GM12878 (cell line): Measurements from ENCODE around the gene LMNTD2. TPM values are rescaled to one million over a fixed set of nuclear protein-coding genes. Genes with fewer than 3 reads are reported as not detected.

Experiments
- ATAC-seq: fragments of 200-7000 bp; cut with Tn5 transposase; 3 replicates; pipeline ENCODE4 v1.9.1; 2020; ENCODE audit warnings: mild to moderate bottlenecking, moderate library complexity
- BruUV-seq: library from RNA; stranded (reverse); fragments of 400-500 nt; replicated peaks from 2 replicates; lab custom pipeline; 2021; lab: Mats Ljungman, UMichigan
- CTCF ChIA-PET: fragments of 300-600 bp; sonication (Branson Sonifier 250); formaldehyde crosslinking; extraction: SDS; loops from one replicate; lab custom pipeline; 2021; ENCODE audit warnings: inconsistent platforms; lab: Yijun Ruan, JAX
- POLR2A ChIA-PET: fragments of 350-600 bp; formaldehyde crosslinking; extraction: SDS; loops from one replicate; lab custom pipeline; 2021; ENCODE audit warnings: inconsistent platforms; lab: Charles Lee
- RAD21 ChIA-PET: fragments of 300-600 bp; sonication (Branson Sonifier 250); formaldehyde crosslinking; loops from one replicate; lab custom pipeline; 2023; ENCODE audit warnings: antibody characterized with exemption; ENCODE audit not compliant: unreplicated experiment; lab: Charles Lee
- SMC1A ChIA-PET: fragments of 300-600 bp; sonication (Branson Sonifier 250); formaldehyde crosslinking; loops from one replicate; lab custom pipeline; 2023; ENCODE audit not compliant: unreplicated experiment, uncharacterized antibody; lab: Charles Lee
- DNase-seq: peaks from one replicate; pipeline ENCODE4 v3.0.0-alpha.2; 2011; ENCODE audit warnings: low read depth, low spot score
- FAIRE-seq: peaks from 3 replicates; lab custom pipeline; 2011; peaks lifted over from hg19 to GRCh38; lab: Jason Lieb, UNC
- H2AFZ ChIP-seq: 2 replicates; pipeline ENCODE4 v1.6.0; 2011; ENCODE audit warnings: low read depth, low read length, control low read depth; ENCODE audit not compliant: control insufficient read depth
- H3K27ac ChIP-seq: 2 replicates; pipeline ENCODE4 v1.5.1; 2011; ENCODE audit warnings: control low read depth; ENCODE audit not compliant: control insufficient read depth, insufficient read depth
- H3K27me3 ChIP-seq, 2 experiments: replicated peaks in 1 of 2; 2 replicates each; pipeline versions ENCODE4 v1.6.0 to v1.6.1; 2011; ENCODE audit warnings: low read length in 1 of 2; ENCODE audit not compliant: control insufficient read depth in 2 of 2, insufficient read depth in 2 of 2
- H3K36me3 ChIP-seq, 2 experiments: 2 replicates each; pipeline ENCODE4 v1.5.1; 2011; ENCODE audit warnings: low read length in 1 of 2; ENCODE audit not compliant: control insufficient read depth in 2 of 2, insufficient read depth in 2 of 2
- H3K4me1 ChIP-seq: 2 replicates; pipeline ENCODE4 v1.6.1; 2011; ENCODE audit warnings: mild to moderate bottlenecking, low read length, moderate library complexity, mixed read lengths; ENCODE audit not compliant: control insufficient read depth, insufficient read depth
- H3K4me2 ChIP-seq: 2 replicates; pipeline ENCODE4 v1.6.0; 2011; ENCODE audit warnings: control low read depth; ENCODE audit not compliant: control insufficient read depth, insufficient read depth
- H3K4me3 ChIP-seq: fragments of 200-600 bp; sonication (generic); 2 replicates; pipeline ENCODE4 v1.5.1; 2016
- H3K79me2 ChIP-seq: 2 replicates; pipeline ENCODE4 v1.6.0; 2011; ENCODE audit warnings: low read length; ENCODE audit not compliant: control insufficient read depth, insufficient read depth
- H3K9ac ChIP-seq: 2 replicates; pipeline ENCODE4 v1.8.0; 2011; ENCODE audit warnings: low read length, control low read depth, mixed read lengths; ENCODE audit not compliant: control insufficient read depth, insufficient read depth
- H3K9me3 ChIP-seq: replicated peaks from 3 replicates; pipeline ENCODE4 v1.5.1; 2011; ENCODE audit warnings: mild to moderate bottlenecking, low read length; ENCODE audit not compliant: control insufficient read depth, insufficient read depth
- H4K20me1 ChIP-seq: 2 replicates; pipeline ENCODE4 v1.6.0; 2011; ENCODE audit not compliant: control insufficient read depth, insufficient read depth
- ATF2 ChIP-seq: IDR thresholded peaks from 2 replicates; pipeline ENCODE4 v1.6.1; 2012; ENCODE audit warnings: low read length, inconsistent platforms
- JUNB ChIP-seq: IDR thresholded peaks from 2 replicates; pipeline ENCODE4 v1.6.1; 2016; ENCODE audit warnings: antibody characterized with exemption, mild to moderate bottlenecking
- LARP7 ChIP-seq: fragments of 450-650 bp; IDR thresholded peaks from 2 replicates; pipeline ENCODE4 v1.6.1; 2017; ENCODE audit warnings: mild to moderate bottlenecking
- MEF2A ChIP-seq: IDR thresholded peaks from 2 replicates; pipeline ENCODE4 v1.6.1; 2011; ENCODE audit warnings: low read depth, mild to moderate bottlenecking, low read length, moderate library complexity; ENCODE audit not compliant: insufficient read depth
- NFXL1 ChIP-seq: fragments of 450-650 bp; IDR thresholded peaks from 2 replicates; pipeline ENCODE4 v1.6.1; 2017; ENCODE audit warnings: antibody characterized with exemption, mild to moderate bottlenecking, borderline replicate concordance
- NR2C2 ChIP-seq: IDR thresholded peaks from 2 replicates; pipeline ENCODE4 v1.6.1; 2011; ENCODE audit warnings: borderline replicate concordance, low read depth; ENCODE audit not compliant: control insufficient read depth, insufficient read length
- SMAD1 ChIP-seq: fragments of 450-650 bp; IDR thresholded peaks from 2 replicates; pipeline ENCODE4 v1.6.1; 2018; ENCODE audit warnings: mild to moderate bottlenecking, low read depth; ENCODE audit not compliant: partially characterized antibody
- SRF ChIP-seq, 2 experiments: IDR thresholded peaks; 2 replicates each; pipeline ENCODE4 v1.6.1; 2011; ENCODE audit warnings: low read depth in 2 of 2, low read length in 2 of 2, mild to moderate bottlenecking in 1 of 2, moderate library complexity in 1 of 2
- TAF1 ChIP-seq: IDR thresholded peaks from 2 replicates; pipeline ENCODE4 v1.6.1; 2011; ENCODE audit warnings: mild to moderate bottlenecking, low read depth, low read length, borderline replicate concordance
- YBX1 ChIP-seq: fragments of 450-650 bp; IDR thresholded peaks from 2 replicates; pipeline ENCODE4 v1.6.1; 2016; ENCODE audit warnings: antibody characterized with exemption
- ZSCAN29 ChIP-seq: fragments of 450-650 bp; IDR thresholded peaks from 2 replicates; pipeline ENCODE4 v1.6.1; 2017; ENCODE audit warnings: mild to moderate bottlenecking, moderate library complexity
- WGBS: methylation state at CpG from one replicate; pipeline ENCODE4 v1.1.6; 2016; ENCODE audit warnings: low lambda C conversion rate; ENCODE audit not compliant: insufficient replicate concordance, insufficient coverage; ENCODE audit errors: missing lambda C conversion rate; 5-methylcytosine and 5-hydroxymethylcytosine counted together
- in situ Hi-C: fragments of 300-500 bp; cut with MboI; formaldehyde crosslinking; loops from 9 replicates; pipeline ENCODE4 v1.14.3; 2018; ENCODE audit warnings: mixed read lengths
- intact Hi-C: fragments of 100-400 bp; cut with micrococcal nuclease; formaldehyde crosslinking; loops from one replicate; pipeline ENCODE4 v1.14.2; 2022; ENCODE audit not compliant: unreplicated experiment
- polyA plus RNA-seq, 11 experiments: library from polyadenylated mRNA; depleted of rRNA in 4 of 11; unstranded in 6 of 11; stranded (reverse) in 5 of 11; fragments of >200 nt; fragmentation: Nextera tagmentation in 4 of 11; fragmentation: Illumina TruSeq in 1 of 11; extraction: Ambion mirVana in 4 of 11; extraction: Trizol in 1 of 11; gene quantifications; 1 replicate in 1 of 11; 2 replicates in 10 of 11; pipeline versions ENCODE4 v1.2.1 to v1.2.3, GENCODE V29; 2011 to 2016; ENCODE audit warnings: inconsistent platforms in 2 of 11, missing spikeins in 2 of 11, low read depth in 1 of 11
- total RNA-seq, 4 experiments: library from RNA; depleted of rRNA in 3 of 4; stranded (reverse); fragments of >200 nt in 3 of 4; fragmentation: Illumina TruSeq in 1 of 4; extraction: Trizol in 1 of 4; gene quantifications; 2 replicates each; pipeline versions ENCODE4 v1.2.1 to v1.2.3, GENCODE V29; 2013 to 2021

LMNTD2 gene
- total and polyA plus RNA-seq, 10 of the 15 experiments (the other 5 are each of a cell fraction or from before 2014, with no cell fraction given) = 0.22 to 4.1 (median 1.3) TPM; not detected in 2

- RAD21 ChIA-PET = no interaction called here
Observed at GRCh38 chr11:529728-530411, 30.7 kb downstream of the LMNTD2 start.

More at GRCh38 chr11:529728-530411, 30.7 kb downstream of the LMNTD2 start:
- DNase-seq = no peak
- Histone ChIP-seq H3K79me2 (peaks cover 16% of the 10 kb centered on the region), H3K36me3 (peaks cover 0 to 12% of the 10 kb centered on the region in 2 experiments; a peak in 3 of 4 replicates), H3K27ac (no peak overlapping the region), H3K27me3 (no peaks in the 10 kb centered on the region), H3K4me2 (no peak overlapping the region), H3K4me1 (peaks cover 8% of the 10 kb centered on the region), H2AFZ (no peak overlapping the region), H4K20me1 (no peaks in the 10 kb centered on the region), H3K4me3 (no peak overlapping the region), H3K9me3 (no peaks in the 10 kb centered on the region), H3K9ac (no peak overlapping the region)
- no peak for FAIRE-seq
- ChIA-PET POLR2A (no interaction called here), SMC1A (no interaction called here), CTCF (no interaction called here)
- no peak for ATAC-seq
- no peak for TF ChIP-seq SRF (IDR thresholded peaks at IDR 0.05; ENCODE audit: low read depth in 2 of 2, low read length in 2 of 2)
- no peak for TF ChIP-seq NFXL1
- TF ChIP-seq SMAD1 = no peak
- TF ChIP-seq JUNB = no peak
- no peak for TF ChIP-seq LARP7
- no peak for TF ChIP-seq YBX1
- no peak for TF ChIP-seq TAF1
- TF ChIP-seq ZSCAN29 = no peak
- no peak for TF ChIP-seq NR2C2
- TF ChIP-seq ATF2 = no peak
- no peak for TF ChIP-seq MEF2A
- in situ Hi-C loops = no loop called here
- BruUV-seq = no TSS peak
- 86% methylated on average over 18 of the region's 18 CpGs for WGBS
- intact Hi-C loops = no loop called here
